Stomach (tissue), 9 donors: ENCODE measurements around the gene GPNMB. TPM values are rescaled to one million over a fixed set of nuclear protein-coding genes. Genes with fewer than 3 reads are reported as not detected.

Source experiments
- DNase-seq, 2 donors: peaks; one replicate each; pipeline versions ENCODE4 v3.0.0 to v3.0.0-alpha.2; 2013 to 2019
- H3K27ac ChIP-seq, 5 donors: fragments of 200-600 bp in 4 of 5; sonication (generic) in 4 of 5; one replicate each; pipeline ENCODE4 v1.5.1; 2013 to 2019; ENCODE audit warnings: mild to moderate bottlenecking in 1 of 5, moderate library complexity in 1 of 5
- H3K27me3 ChIP-seq, 3 donors: fragments of 200-600 bp; sonication (generic); one replicate each; pipeline ENCODE4 v1.5.1; 2017 to 2019; ENCODE audit warnings: mixed run types in 1 of 3
- H3K36me3 ChIP-seq, 4 donors: fragments of 200-600 bp; sonication (generic); 1 replicate in 3 of 4; 2 replicates in 1 of 4; pipeline ENCODE4 v1.5.1; 2016 to 2019
- H3K4me1 ChIP-seq, 4 donors: fragments of 200-600 bp; sonication (generic); one replicate each; pipeline ENCODE4 v1.5.1; 2016 to 2019
- H3K4me3 ChIP-seq, 4 donors: fragments of 200-600 bp; sonication (generic) in 3 of 4; one replicate each; pipeline ENCODE4 v1.5.1; 2016 to 2019; ENCODE audit warnings: mild to moderate bottlenecking in 1 of 4
- H3K9me3 ChIP-seq, 4 donors: fragments of 200-600 bp; sonication (generic); one replicate each; pipeline ENCODE4 v1.5.1; 2016 to 2019
- CTCF ChIP-seq, 7 experiments: fragments of 450-650 bp in 4 of 7; fragments of 200-600 bp in 3 of 7; sonication (generic) in 3 of 7; IDR thresholded peaks; one replicate each; pipeline ENCODE4 v1.5.1; 2016 to 2019; ENCODE audit warnings: antibody characterized with exemption in 7 of 7, control low read depth in 2 of 7, mild to moderate bottlenecking in 1 of 7
- EP300 ChIP-seq: sonication (generic); formaldehyde crosslinking; IDR thresholded peaks from one replicate; pipeline ENCODE4 v1.6.1; 2017; ENCODE audit warnings: antibody characterized with exemption
- POLR2A ChIP-seq, 4 donors: fragments of 450-650 bp; IDR thresholded peaks; one replicate each; pipeline ENCODE4 v1.6.1; 2016; ENCODE audit warnings: antibody characterized with exemption in 4 of 4, control low read depth in 2 of 4, mild to moderate bottlenecking in 1 of 4, moderate library complexity in 1 of 4
- POLR2AphosphoS5 ChIP-seq, 3 donors: sonication (generic); formaldehyde crosslinking; IDR thresholded peaks; one replicate each; pipeline ENCODE4 v1.6.1; 2016; ENCODE audit warnings: antibody characterized with exemption in 3 of 3
- WGBS, 5 donors: extraction: QIAGEN DNeasy Blood & Tissue Kit in 3 of 5; methylation state at CpG; one replicate each; pipeline versions ENCODE4 v1.1.5 to v1.1.7; 2013 to 2018; 5-methylcytosine and 5-hydroxymethylcytosine counted together
- intact Hi-C: fragments of 100-400 bp; cut with DNase I; formaldehyde crosslinking; loops from one replicate; pipeline ENCODE4 v1.15.1; 2023; ENCODE audit warnings: low total_unique reads
- polyA plus RNA-seq, 3 donors: library from polyadenylated mRNA; stranded (reverse); fragments of 200-250 nt; gene quantifications; one replicate each; pipeline ENCODE4 v1.2.3, GENCODE V29; 2013
- total RNA-seq, 5 donors: library from RNA; depleted of rRNA; stranded (reverse); fragments of >200 nt; gene quantifications; one replicate each; pipeline versions ENCODE4 v1.1.0 to v1.2.3, GENCODE V29; 2014 to 2016
- donor health status: healthy with polysubstance abuse.
- donor health status: Bipolar disorder and iron deficiency.
- donor health status: healthy.

The GPNMB gene
- total and polyA plus RNA-seq, 8 donors = 6.1 to 32.7 (median 24.0) TPM

- no peak overlapping the region for H3K27ac ChIP-seq
Measured at GRCh38 chr7:23234569-23235296, 11.8 kb upstream of the GPNMB start.

GRCh38 chr7:23235813-23236221 lies 10.8 kb upstream of the GPNMB start:
- intact Hi-C loops = no loop called here
- no peak overlapping the region for H3K27ac ChIP-seq
- H3K4me3 ChIP-seq = no peak overlapping the region
- 71 to 88% (median 82%) methylated on average over 6 of the region's 6 CpGs for WGBS, 5 donors
- DNase-seq = peak in 1 of 2 donors; percentile 49
- H3K27me3 ChIP-seq = no peaks in the 10 kb centered on the region
- TF ChIP-seq POLR2AphosphoS5 (IDR thresholded peaks at IDR 0.05) (no peak), CTCF (IDR thresholded peaks at IDR 0.05) (no peak), EP300 (no peak), POLR2A (IDR thresholded peaks at IDR 0.05) (no peak)
- H3K4me1 ChIP-seq = no peaks in the 10 kb centered on the region
- H3K9me3 ChIP-seq = no peaks in the 10 kb centered on the region
- no peaks in the 10 kb centered on the region for H3K36me3 ChIP-seq

More at GRCh38 chr7:23234569-23235296, 11.8 kb upstream of the GPNMB start:
- no peak for DNase-seq
- intact Hi-C loops = no loop called here
- H3K4me1 ChIP-seq = no peaks in the 10 kb centered on the region
- WGBS, 5 donors = 65 to 81% (median 80%) methylated on average over 9 of the region's 9 CpGs
- no peak overlapping the region for H3K4me3 ChIP-seq
- no peaks in the 10 kb centered on the region for H3K9me3 ChIP-seq
- TF ChIP-seq CTCF (IDR thresholded peaks at IDR 0.05) (no peak), EP300 (no peak), POLR2AphosphoS5 (IDR thresholded peaks at IDR 0.05) (no peak), POLR2A (IDR thresholded peaks at IDR 0.05) (no peak)
- no peaks in the 10 kb centered on the region for H3K36me3 ChIP-seq
- H3K27me3 ChIP-seq = no peaks in the 10 kb centered on the region

- intact Hi-C loops = no loop called here
- DNase-seq = no peak
- no peak for TF ChIP-seq EP300
- no peak for TF ChIP-seq POLR2AphosphoS5 (IDR thresholded peaks at IDR 0.05)
- no peak for TF ChIP-seq POLR2A (IDR thresholded peaks at IDR 0.05)
- TF ChIP-seq CTCF (IDR thresholded peaks at IDR 0.05) = no peak
Measured at GRCh38 chr7:23237000-23237399, 9.6 kb upstream of the GPNMB start.

GRCh38 chr7:23238983-23239652 lies 7.5 kb upstream of the GPNMB start:
- no peak for DNase-seq
- TF ChIP-seq POLR2A (IDR thresholded peaks at IDR 0.05) = no peak
- H3K27me3 ChIP-seq = no peaks in the 10 kb centered on the region
- no peaks in the 10 kb centered on the region for H3K4me1 ChIP-seq
- H3K27ac ChIP-seq = no peak overlapping the region
- H3K36me3 ChIP-seq = no peaks in the 10 kb centered on the region
- no peaks in the 10 kb centered on the region for H3K9me3 ChIP-seq
- WGBS, 5 donors = 87 to 93% (median 92%) methylated on average over 11 of the region's 11 CpGs
- no peak overlapping the region for H3K4me3 ChIP-seq
- intact Hi-C loops = no loop called here

More at GRCh38 chr7:23237000-23237399, 9.6 kb upstream of the GPNMB start:
- Histone ChIP-seq H3K27ac (no peak overlapping the region), H3K36me3 (no peaks in the 10 kb centered on the region), H3K27me3 (no peaks in the 10 kb centered on the region), H3K9me3 (no peaks in the 10 kb centered on the region), H3K4me3 (no peak overlapping the region), H3K4me1 (no peaks in the 10 kb centered on the region)
- WGBS, 5 donors = 89 to 96% (median 94%) methylated on average over 3 of the region's 3 CpGs

- no peak for TF ChIP-seq EP300
- no peak for TF ChIP-seq POLR2A (IDR thresholded peaks at IDR 0.05)
- TF ChIP-seq POLR2AphosphoS5 (IDR thresholded peaks at IDR 0.05) = no peak
- TF ChIP-seq CTCF (IDR thresholded peaks at IDR 0.05) = no peak
- H3K4me1 ChIP-seq = no peaks in the 10 kb centered on the region
Measured at GRCh38 chr7:23239698-23240097, 6.9 kb upstream of the GPNMB start.

More at GRCh38 chr7:23239698-23240097, 6.9 kb upstream of the GPNMB start:
- Histone ChIP-seq H3K36me3 (no peaks in the 10 kb centered on the region), H3K9me3 (no peaks in the 10 kb centered on the region), H3K27ac (no peak overlapping the region), H3K4me3 (no peak overlapping the region), H3K27me3 (no peaks in the 10 kb centered on the region)
- DNase-seq = no peak
- intact Hi-C loops = no loop called here
- 72 to 79% (median 78%) methylated on average over 5 of the region's 5 CpGs for WGBS, 5 donors
